ENCODE results near the gene LGALS7. TPM values are rescaled to one million over a fixed set of nuclear protein-coding genes. Genes with fewer than 3 reads are reported as not detected.
A peak's percentile ranks its signal among the peaks of the same experiment; 100 is the strongest.

The LGALS7 gene
- total RNA-seq, 1 donor from 2014 or later: not detected

DNA sequence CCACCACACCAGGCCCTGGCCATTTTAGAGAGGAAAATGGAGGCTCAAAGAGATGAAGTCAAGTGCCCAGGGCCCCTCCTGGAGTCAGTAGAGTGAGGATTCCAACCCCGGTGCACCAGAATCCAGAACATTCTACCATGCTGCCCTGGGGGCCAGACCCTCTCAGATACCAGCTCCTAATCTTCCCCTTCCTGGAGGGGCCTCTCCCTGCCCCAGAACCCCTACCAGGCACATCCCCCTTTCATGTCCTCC is 40.1 kb downstream of the LGALS7 start:
- ATAC-seq: no peak
- DNase-seq (ENCODE audit: low spot score): no peak
- intact Hi-C loops (cut with DNase I): no loop called here

DNA sequence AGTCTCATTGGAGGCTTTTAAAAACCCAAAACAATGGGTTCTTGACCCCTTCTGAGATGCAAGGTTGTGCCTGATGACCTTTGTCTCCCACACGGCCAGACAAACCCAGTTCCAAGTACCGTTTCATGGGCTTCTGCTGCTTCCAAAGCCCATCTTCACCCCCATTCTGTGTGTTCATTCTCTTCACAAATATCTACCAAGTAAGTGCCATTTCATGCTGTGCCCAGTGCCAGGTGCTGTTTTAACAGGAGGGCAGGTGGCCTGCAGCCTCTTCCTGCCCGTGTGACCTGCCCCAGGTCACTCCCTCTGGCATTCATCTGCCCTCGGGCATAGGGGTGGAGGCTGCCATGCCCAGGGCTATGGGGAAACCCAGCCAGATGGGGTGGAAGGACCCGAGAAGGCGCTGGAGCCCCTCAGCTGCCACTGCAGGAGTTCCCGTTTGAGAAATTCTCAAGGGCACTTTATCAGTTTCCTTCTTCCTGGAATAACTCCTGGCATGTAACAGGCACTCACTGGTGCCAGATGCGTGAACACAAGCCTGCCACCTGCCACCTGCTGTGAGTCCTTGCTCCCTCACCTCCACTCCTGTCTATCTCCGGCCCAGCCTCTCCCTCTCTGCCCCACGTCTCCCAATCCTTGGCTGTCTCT is 41.5 kb downstream of the LGALS7 start:
- DNase-seq (ENCODE audit: low spot score) (peak; percentile 51), ATAC-seq (no peak)
- intact Hi-C loops (cut with DNase I): no loop called here

DNA sequence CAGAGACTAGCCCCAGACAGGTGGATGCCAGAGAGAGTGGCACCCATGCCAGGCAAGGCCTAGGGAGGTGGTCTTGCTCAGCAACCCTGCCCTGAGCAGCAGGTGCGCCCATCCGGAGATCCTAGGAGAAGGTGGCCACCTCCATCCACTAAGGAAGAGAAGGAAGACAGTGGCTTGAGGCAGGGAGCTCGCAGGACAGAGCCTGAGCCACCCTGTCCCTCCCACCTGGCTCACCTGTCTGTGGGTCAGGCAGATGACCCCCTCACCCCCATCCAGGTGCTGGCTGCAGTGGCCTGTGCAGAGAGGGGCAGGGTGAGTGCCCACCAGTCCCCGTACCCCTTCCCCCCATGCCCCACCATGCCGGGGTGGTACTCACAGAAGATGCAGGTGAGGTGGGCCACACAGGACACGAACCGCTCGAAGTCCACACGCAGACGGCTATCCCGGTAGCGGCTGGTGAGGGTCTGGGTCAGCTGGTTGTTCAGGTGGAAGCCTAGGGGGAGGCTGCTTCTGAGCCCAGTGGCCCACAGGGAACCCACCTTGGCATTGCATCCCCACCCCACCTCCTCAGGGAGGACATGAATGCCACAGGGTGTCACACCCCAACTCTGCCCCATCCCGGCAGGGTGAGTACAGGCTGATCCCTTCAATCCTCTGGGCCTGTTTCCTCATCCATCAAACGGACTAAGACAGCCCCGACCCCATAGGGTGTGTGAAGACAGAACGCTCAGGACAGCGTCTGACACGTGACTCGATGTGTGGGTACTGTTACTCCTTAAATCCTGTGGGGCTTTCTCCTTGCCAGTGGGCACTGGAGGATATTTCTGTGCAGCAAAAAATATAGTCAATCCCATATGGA is 42.4 kb downstream of the LGALS7 start:
- no peak for ATAC-seq
- DNase-seq (ENCODE audit: low spot score): peak; percentile 54
- intact Hi-C loops (cut with DNase I): no loop called here

DNA sequence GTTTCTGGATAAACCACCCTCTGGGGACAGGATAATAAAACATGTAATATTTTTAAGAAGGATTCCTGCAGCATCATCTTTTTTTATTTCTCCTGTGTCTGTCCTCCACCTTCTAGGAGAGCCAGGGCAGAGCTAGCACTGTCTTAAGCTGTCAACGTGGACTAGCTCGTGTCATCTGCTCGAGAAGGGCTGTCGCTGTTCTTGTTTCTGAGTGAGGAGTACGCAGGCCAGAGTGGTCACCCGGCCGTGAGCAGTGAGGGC is 42.9 kb downstream of the LGALS7 start:
- DNase-seq (ENCODE audit: low spot score): no peak
- intact Hi-C loops (cut with DNase I): no loop called here
- ATAC-seq: no peak

DNA sequence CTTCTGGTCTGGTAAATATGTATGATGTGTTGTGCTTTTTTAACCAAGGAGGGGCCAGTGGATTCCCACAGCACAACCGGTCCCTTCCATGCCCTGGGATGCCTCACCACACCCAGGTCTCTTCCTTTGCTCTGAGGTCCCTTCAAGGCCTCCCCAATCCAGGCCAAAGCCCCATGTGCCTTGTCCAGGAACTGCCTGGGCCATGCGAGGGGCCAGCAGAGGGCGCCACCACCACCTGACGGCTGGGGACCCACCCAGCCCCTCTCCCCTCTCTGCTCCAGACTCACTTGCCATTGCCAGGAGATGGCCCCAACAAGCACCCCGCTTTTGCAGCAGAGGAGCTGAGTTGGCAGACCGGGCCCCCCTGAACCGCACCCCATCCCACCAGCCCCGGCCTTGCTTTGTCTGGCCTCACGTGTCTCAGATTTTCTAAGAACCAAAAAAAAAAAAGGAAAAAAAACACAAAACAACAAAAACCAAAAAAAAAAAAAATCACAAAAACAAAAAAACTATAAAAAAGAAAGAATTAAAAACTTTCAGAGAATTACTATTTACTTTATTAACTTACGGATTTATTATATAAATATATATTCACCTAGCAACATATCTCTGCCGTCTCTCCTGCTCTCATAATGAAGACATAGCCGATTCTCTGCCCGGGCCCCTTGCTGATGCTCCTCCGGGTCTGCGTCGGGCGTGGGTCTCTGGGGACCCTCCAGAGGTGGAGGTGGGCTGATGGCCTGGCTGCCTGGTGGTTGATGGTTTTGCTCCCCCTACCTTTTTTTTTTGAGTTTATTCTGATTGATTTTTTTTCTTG is 43.5 kb downstream of the LGALS7 start:
- ATAC-seq: peak; percentile 53
- intact Hi-C loops (cut with DNase I): no loop called here
- peak; percentile 81 for DNase-seq (ENCODE audit: low spot score)

DNA sequence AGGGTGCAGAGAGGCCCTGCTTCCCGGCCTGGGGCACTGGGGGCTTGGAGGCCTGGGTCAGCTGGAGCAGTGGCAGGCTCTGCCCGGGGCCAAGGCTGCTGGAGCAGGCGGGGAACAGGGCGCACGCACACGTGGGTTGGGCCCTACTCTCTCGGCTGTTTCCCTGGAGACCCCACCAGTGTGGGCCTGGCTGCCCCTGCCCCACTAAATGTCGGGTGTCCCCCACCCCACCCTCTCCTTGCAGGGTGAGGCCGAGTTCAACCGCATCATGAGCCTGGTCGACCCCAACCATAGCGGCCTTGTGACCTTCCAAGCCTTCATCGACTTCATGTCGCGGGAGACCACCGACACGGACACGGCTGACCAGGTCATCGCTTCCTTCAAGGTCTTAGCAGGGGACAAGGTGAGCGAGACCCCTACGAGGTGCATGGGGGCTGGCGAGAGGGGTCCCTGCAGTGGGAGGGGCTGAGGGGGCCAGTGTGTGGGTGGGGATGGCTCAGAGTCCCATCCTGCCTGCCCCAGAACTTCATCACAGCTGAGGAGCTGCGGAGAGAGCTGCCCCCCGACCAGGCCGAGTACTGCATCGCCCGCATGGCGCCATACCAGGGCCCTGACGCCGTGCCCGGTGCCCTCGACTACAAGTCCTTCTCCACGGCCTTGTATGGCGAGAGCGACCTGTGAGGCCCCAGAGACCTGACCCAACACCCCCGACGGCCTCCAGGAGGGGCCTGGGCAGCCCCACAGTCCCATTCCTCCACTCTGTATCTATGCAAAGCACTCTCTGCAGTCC is 44.4 kb downstream of the LGALS7 start:
- peak; percentile 59 for DNase-seq (ENCODE audit: low spot score)
- no peak for ATAC-seq
- intact Hi-C loops (cut with DNase I): no loop called here

DNA sequence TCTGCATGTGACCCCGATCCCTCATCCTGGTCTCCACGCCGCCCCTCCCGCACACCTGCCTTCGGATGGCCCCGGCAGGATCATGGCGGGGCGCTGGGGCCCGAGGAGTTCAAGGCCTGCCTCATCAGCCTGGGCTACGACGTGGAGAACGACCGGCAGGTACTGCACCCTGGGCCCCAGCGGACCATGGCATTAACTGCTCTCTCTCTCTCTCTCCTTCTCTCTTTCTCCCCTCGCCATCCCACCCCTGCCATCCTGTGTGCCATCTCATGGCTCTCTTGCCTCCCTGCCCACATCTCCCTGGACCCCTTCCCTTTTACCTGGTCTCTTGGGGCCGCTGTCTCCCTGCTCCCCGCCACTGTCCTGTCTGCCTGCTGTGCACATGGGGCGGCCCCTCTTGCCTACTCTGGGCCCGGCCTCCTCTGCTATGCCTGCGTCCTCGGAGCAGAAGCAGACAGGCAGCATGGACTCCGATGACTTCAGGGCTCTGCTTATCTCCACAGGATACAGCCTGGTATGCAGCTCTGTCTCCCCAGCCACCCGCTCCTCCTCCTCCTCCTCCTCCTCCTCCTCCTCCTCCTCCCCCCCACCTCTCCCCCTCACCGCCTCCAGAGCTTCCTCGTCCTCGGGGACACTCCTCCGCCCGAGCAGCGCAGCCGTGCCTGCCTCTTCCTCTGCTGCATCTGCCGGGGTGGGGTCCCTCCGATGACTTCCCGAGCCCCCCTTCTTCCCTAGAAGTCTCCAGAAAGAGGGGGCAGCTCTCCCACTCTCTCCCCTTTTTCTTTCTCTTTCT is 45.3 kb downstream of the LGALS7 start:
- intact Hi-C loops (cut with DNase I): no loop called here
- ATAC-seq: peak; percentile 14
- peak; percentile 63 for DNase-seq (ENCODE audit: low spot score)

DNA sequence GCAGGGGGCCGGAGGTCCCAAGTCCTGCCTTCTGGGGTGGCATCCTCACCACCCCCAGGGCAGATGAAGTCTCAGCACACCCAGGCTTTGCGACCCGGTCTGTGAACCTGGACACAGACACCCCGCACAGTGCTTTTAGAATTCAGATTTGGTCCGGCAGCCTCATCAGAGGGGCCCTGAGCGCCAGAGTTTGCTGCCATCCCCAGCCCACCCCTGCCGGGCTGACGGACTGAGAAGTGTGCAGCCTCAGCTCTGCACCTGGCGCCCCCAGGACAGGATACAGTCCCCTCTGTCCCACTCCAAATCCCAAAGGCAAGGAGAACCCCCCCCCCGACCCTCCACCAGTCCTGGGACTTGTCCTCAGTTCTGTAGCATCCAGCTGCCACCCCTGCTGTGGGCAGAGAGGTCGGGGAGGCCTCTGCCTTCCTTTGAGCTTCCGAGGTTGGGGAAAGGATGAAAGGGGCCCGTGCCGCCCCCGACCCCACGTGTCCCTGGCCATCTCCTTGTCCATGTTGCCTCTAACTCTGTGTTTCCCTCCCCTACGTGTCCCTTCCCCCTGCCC is 45.9 kb downstream of the LGALS7 start:
- no peak for ATAC-seq
- no peak for DNase-seq (ENCODE audit: low spot score)
- intact Hi-C loops (cut with DNase I): no loop called here

DNA sequence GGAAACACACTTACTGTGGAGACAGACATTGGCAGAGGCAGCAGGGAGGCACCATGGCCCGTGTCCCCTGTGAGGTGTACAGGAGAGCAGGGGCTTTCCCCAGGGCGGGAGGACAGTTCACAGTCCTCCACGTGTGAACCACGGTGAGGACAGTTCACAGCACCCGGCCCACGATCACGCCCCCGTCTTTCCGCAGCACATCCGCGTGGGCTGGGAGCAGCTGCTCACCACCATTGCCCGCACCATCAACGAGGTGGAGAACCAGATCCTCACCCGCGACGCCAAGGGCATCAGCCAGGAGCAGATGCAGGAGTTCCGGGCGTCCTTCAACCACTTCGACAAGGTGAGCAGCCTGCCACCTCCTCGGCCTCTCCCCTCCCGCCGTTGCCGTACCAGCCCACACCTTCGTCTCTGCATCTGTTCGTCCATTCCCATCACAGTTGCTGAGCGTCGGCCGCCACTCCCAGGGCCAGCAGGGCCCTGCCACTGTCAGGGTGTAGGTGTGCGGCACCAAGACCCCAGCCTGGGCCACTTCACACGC is 46.5 kb downstream of the LGALS7 start:
- intact Hi-C loops (cut with DNase I): no loop called here
- no peak for ATAC-seq
- DNase-seq (ENCODE audit: low spot score): peak; percentile 60

DNA sequence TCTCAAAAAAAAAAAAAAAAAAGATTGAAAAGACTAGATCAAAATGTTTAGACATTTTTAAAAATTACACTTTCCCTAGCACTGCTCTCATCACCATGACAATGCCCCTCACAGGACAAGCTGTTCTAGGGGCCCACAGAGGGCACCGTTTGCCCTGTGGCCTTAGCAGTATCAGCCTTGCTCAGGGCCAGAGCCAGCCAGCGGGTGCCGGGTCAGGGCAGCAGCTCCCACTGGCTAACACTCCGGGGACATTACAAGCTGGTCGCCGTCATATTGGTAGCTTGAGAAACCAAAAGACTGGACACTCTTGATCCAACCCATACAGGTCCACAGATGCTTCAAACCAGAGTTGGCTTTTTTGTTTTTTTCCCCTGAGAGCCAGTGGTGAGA is 47.0 kb downstream of the LGALS7 start:
- intact Hi-C loops (cut with DNase I): no loop called here
- DNase-seq (ENCODE audit: low spot score): no peak
- no peak for ATAC-seq

DNA sequence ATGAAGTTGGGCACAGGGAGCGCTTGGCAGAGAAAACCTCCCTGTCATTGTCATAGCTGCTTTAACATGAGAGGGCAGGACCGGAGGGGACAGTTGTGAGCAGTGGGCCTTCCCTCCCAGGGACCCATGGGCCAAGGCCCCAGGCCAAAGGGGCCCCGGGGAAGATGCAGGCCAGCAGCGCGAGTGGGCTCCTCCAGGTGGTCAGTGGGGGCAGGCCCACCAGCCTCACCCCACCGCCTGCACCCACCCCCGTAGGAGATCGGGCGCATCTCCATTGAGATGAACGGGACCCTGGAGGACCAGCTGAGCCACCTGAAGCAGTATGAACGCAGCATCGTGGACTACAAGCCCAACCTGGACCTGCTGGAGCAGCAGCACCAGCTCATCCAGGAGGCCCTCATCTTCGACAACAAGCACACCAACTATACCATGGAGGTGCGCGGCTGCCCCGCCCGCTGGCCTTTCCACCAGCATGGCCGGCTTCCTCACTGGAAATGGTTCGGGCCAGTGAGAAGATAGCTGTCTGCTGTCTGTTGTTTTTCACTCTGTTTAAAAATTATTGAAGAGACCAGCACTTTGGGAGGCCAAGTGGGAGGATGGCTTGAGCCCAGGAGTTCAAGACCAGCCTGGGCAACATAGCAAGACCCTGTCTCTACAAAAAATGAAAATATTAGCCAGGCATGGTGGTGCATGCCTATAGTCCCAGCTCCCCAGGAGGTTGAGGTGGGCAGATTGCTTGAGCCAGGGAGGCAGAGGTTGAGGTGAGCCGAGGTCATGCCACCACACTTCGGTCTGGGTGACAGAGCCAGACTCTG is 47.6 kb downstream of the LGALS7 start:
- intact Hi-C loops (cut with DNase I): no loop called here
- ATAC-seq: no peak
- no peak for DNase-seq (ENCODE audit: low spot score)

DNA sequence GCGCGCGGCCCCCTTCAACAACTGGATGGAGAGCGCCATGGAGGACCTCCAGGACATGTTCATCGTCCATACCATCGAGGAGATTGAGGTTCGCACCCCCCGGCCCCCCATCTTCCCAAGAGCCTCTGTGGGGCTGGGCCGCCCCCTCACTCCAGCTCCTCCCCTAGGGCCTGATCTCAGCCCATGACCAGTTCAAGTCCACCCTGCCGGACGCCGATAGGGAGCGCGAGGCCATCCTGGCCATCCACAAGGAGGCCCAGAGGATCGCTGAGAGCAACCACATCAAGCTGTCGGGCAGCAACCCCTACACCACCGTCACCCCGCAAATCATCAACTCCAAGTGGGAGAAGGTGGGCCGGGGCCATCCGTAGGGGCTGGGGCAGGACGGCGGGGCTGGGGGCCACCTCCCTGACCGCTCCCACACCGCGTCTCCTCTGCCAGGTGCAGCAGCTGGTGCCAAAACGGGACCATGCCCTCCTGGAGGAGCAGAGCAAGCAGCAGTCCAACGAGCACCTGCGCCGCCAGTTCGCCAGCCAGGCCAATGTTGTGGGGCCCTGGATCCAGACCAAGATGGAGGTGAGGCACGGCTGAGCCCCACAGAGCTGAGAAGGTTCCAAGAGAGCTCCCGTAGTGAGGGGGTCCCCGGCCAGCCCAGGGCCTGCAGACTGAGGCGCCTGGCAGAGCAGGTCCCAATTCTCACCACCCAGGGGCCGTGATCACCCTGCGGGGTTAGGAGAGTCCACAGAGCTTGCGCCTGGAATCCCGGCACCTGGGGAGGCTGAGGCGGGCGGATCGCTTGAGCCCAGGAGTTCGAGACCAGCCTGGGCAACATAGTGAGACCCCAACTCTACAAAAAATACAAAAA is 49.1 kb downstream of the LGALS7 start:
- DNase-seq (ENCODE audit: low spot score) (no peak), ATAC-seq (no peak)
- intact Hi-C loops (cut with DNase I): no loop called here

DNA sequence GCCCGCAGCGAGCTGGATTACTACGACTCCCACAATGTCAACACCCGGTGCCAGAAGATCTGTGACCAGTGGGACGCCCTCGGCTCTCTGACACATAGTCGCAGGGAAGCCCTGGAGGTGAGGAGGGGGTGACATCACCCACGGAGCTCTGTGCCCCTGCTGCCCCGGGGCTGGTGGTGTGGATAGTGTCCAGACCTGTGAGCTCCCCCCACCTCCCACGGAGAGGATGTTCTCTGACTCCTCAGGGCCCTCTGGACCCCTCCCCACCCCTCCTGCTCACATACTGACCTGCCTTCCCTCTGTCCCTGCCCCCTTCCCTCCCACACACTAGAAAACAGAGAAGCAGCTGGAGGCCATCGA is 49.7 kb downstream of the LGALS7 start:
- ATAC-seq: no peak
- intact Hi-C loops (cut with DNase I): no loop called here

DNA sequence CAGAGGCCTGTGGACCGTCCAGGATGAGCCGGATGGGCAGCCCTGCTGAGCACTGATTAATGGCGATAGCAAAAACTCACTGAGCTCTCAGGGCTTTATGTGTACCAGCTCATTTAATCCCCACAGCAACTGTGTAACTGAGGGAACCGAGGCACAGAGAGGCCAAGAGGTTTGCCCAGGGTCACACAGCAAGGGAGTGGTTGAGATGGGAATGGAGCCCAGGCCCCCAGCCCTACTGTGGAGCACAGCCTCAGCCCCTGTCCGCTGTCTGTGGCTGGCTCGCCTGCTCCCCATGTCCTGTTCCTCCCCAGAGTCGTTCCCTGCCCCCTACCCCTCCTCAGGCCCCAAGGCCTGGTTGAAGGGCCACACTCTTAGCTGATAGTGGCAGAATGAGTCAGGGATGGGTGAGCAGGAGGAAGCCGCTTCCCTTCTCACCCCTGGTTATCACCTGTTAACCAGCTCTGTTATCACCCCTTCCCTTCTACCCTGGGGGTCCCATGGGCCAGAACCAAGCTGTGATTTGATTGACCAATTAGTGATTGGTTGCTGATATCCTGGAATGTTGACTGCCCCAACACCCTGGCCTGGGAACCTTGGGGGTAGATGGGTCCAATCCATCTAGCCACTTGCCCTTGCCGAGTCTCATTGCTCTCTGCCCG is 50.2 kb downstream of the LGALS7 start:
- ATAC-seq (no peak), DNase-seq (ENCODE audit: low spot score) (no peak)
- intact Hi-C loops (cut with DNase I): no loop called here

More for the DNA sequence above, 49.7 kb downstream of the LGALS7 start:
- no peak for DNase-seq (ENCODE audit: low spot score)

DNA sequence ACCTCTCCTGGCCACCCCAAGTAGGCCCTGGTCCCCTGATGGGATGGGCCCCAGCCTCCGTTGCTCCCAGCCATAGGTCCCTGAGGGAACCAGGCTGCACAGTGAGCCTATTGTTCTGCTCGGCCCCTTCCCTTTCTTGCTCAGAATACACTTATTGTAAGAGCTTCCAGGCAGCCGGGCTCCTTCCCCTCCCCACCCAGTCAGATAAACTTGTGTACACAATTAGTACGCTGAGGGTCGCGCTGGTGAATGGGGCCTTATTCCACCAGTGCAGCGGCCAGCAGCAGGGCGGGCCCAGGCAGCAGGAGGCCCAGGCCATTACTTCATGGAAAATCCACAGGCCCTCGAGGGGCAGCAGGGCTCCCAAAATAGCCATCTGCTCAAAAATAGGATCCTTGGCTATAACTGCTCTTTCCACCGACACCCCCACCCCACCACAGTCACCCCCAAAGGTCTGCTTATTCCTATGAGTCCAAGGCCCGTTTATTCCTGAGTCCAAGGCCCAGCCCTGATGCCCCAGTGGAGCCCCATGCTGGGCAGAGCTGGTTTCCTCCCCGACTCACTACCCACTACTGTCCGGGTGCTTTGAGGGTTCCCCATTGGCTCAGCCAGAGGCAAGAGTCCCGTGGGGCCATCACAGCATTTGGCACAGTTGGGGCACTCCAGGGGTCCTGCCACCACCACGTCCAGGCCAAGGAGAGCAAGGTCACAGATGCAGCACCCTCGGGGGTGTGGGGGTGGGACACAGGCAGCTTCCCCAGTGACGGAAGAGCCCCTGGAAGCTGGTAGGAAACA is 51.1 kb downstream of the LGALS7 start:
- ATAC-seq (peak; percentile 81), DNase-seq (ENCODE audit: low spot score) (peak; percentile 87)
- intact Hi-C loops (cut with DNase I): no loop called here

All from sciatic nerve (tissue), 2 donors.